GM20000 (cell line): Measurements from ENCODE around the gene GRN.
"Not testable (repeated sequence)": the region's sequence is repeated elsewhere in the genome, so short reads cannot be mapped to it uniquely, and the experiment has no call there.

Experiments used
- DNase-seq: peaks from one replicate; pipeline ENCODE4 v3.0.0; 2012; ENCODE audit warnings: low spot score
- TF ChIP-seq, protein P1 (sequence below): IDR thresholded peaks from 2 replicates; pipeline ENCODE4 v1.5.1; 2012; ENCODE audit warnings: mild to moderate bottlenecking, control low read depth; ENCODE audit errors: extremely low read depth, missing control alignments

The GRN gene

DNA sequence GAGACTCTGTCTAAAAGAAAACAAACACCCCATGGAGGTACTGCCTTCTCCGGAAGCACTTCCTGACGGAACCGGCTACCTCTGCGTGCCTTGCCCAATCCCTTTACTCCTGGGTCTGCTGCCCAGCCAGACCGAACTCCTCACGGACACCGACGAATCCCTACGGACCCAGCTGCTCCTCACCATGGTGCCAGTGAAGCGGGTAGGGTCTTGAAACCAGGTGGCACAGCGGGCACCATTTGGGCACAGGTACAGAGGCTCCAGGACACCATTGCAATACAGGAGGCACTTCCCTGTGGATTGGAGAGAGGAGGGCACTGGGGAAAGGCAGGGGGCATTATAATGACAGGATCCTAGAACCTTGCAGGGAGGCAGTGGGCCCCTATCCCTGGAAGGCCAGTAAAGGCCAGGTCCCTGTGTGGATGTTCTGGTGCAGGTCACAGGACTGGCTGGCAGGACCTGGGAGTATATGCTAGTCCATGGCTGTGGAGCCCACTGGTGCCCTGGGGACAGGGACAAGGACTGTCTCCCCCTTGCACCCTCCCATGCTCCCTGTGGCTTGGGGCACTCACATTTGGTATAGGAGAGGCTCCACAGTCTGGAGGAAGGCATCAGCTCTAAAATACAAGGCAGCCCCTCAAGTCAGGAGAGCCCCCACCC, 22.7 kb upstream of the GRN start:
- no peak for DNase-seq
- TF ChIP-seq, protein P1, sequence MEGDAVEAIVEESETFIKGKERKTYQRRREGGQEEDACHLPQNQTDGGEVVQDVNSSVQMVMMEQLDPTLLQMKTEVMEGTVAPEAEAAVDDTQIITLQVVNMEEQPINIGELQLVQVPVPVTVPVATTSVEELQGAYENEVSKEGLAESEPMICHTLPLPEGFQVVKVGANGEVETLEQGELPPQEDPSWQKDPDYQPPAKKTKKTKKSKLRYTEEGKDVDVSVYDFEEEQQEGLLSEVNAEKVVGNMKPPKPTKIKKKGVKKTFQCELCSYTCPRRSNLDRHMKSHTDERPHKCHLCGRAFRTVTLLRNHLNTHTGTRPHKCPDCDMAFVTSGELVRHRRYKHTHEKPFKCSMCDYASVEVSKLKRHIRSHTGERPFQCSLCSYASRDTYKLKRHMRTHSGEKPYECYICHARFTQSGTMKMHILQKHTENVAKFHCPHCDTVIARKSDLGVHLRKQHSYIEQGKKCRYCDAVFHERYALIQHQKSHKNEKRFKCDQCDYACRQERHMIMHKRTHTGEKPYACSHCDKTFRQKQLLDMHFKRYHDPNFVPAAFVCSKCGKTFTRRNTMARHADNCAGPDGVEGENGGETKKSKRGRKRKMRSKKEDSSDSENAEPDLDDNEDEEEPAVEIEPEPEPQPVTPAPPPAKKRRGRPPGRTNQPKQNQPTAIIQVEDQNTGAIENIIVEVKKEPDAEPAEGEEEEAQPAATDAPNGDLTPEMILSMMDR: no peak

DNA sequence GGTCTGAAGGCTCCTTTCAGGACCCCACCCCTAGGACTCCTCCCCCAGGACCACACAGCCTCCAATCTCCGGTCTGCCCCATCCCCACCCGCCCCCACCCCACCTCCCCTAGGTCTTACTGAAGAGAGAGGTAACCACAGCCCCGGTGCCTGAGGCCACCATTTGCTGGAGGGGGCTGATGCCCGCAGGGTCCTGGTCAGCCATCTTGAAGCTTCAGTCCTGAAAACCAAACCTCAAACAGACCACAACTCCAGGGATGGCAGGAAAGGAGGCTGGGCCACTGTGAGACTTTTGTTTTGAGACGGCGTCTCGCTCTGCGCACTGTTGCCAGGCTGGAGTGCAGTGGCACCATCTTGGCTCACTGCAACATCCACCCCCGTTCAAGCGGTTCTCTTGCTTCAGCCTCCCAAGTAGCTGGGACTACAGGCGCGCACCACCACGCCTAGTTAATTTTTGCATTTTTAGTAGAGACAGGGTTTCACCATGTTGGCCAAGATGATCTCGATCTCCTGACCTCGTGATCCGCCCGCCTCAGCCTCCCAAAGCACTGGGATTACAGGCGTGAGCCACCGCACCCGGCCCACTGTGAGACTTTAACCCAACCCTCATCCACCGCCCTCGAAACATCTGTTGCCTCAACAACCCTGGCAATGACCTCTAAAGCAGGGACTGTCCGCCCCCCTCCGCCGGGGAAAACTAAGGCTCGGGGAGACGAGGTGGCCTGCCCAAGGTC, 21.6 kb upstream of the GRN start:
- TF ChIP-seq, protein P1: no peak
- no peak for DNase-seq

DNA sequence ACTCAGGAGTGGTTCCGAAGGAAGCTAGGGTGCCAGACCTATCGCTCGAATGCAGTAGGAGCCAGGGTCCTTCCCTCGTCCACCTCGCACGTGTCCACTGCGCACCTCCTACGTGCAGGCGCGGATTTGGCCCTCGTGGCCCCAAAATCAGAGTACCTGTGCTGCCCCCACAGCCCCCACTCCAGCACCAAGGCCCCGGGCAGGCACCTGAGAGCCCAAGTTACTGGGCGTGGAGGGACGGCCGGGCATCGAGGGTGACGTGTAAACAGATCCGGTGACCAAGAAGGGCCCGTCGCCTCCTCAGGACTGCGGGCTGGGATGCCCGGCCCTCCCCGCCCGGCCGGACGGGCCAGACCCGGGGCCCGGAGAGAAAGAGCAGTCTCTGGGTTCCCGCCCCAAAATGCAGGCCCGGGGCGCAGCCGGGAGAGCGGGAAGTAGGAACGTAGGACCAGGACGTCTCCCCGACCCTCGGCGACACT, 21.0 kb upstream of the GRN start:
- DNase-seq: peak; percentile 44
- TF ChIP-seq, protein P1: no peak

DNA sequence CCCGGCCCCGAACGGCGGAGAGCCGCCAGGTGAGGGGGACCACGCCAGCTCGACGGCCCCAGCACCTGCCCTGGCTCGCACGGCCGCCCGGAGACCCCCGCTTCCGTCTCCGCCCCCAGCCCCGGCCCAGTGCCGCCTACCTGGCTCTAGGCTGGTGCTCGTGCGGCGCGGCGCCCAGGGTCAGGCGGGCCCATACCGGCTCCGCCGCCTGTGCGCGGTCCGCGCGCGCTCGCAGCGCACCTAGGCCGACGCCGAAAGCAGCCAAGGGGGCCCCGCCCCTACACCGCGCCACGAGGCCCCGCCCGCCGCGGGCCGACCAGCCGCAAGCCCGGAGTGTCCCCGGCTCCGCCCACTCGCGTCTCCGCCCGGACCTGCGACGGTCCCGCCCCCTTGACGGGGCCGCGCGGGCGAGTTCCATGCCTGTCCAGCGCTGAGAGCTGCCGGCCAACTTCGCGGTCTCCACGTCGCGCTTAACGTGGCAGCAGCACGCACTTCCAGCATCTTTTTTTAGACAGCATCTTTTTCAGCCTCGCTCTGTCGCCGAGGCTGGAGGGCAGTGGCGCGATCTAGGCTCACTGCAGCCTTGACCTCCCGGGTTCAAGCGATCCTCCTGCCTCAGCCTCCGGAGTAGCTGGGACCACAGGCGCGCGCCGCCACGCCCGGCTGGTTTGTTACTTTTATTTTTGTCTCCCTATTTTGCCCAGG, 20.4 kb upstream of the GRN start, which contains the start of gene SLC25A39:
Gene SLC25A39 (minus strand): TSS at position 253 of the 705 bp plus-strand sequence. CDS start 1,261 bp downstream, outside the sequence.
- peak; percentile 98 for DNase-seq
- TF ChIP-seq, protein P1: no peak

DNA sequence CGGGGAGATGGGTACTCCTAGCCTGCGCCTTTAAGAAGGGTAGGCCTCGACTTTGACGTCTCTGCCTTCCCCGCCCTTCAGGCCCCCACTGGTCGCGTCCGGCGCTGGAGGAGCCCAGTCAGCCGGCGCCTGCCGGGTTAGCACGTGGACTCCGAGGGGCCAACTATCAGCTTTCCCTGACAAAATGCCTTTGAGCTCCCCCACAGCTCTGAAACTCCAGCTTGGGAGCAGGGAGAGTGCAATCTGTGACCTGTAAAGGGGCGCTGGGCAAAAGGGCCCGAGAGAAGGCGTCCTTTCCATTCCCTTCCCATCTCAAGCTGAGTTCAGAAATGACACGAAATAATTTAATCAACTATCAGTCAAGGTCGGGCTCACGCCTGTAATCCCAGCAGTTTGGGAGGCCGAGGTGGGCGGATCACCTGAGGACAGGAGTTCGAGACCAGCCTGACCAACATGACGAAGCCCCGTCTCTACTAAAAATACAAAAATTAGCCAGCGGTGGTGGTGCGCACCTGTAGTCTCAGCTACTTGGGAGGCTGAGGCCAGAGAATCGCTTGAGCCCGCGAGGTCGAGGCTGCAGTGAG, 18.1 kb upstream of the GRN start:
- peak; percentile 93 for DNase-seq
- TF ChIP-seq, protein P1: no peak

DNA sequence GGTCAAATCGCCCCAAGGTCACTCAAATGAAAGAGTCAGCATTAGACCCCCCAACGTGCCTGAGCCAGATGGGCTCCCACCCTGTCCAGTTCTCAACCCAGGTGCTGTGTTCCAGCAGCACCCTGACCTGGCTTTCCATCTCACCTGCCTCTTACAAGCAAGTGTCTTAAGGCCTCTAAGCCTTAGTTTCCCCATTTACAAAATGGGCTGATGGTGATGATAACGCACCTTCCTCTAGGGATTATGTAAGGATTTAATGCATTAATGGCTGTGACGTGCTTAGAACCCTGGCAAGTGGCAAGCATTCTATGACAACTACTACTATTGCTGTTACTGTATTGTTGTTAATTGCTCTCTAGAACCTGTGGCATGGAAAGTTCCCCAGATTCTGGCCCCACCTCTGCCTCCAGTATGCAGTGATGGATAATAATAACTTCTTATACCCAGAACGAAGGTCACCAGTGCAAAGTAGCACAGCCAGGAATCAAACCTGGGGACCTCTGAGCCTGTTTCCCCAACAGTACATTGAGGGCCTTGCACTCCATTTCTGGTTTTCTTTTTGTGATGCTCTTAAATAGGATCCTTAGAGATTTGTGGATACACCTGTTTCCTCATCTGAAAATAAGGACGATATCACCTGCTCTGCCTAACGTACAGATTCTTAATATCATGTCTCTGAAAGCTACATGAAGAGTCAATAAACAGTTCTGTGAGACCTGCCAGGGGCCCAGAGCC, 17.2 kb upstream of the GRN start:
- DNase-seq: no peak
- TF ChIP-seq, protein P1: no peak

DNA sequence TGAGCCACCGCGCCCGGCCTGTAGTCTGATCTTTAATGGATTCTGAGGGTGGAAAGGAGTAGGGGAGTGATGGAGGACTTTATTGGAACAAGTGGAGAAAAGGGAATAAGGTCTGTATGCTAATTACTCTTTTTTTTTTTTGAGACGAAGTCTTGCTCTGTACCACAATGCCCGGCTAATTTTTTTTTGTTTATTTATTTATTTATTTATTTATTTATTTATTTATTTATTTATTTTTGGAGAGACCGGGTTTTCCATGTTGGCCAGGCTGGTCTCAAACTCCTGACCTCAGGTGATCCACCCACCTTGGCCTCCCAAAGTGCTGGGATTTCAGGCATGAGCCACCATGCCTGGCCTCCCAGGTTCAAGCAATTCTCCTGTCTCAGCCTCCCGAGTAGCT, 15.6 kb upstream of the GRN start:
- DNase-seq: not testable (repeated sequence)

DNA sequence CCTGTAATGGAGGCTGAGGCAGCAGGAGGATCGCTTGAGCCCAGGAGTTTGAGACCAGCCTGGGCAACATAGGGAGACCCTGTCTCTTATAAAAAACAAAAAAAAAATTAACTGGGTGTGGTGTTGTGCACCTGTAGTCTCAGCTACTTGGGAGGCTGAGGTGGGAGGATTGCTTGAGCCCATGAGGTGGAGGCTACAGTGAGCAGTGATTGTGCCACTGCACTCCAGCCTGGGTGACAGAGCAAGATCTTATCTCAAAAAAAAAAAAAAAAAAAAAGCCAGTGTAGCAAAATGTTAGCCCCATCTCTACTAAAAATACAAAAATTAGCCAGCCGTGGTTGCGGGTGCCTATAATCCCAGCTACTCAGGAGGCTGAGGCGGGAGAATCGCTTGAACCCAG, 14.8 kb upstream of the GRN start:
- not testable (repeated sequence) for DNase-seq
